Panc1 (cell line): ENCODE data around the gene INPP5E. TPM values are rescaled to one million over a fixed set of nuclear protein-coding genes. Genes with fewer than 3 reads are reported as not detected.

Experiments
- ATAC-seq: fragments of 200-7000 bp; cut with Tn5 transposase; 2 replicates; pipeline ENCODE4 v1.9.1; 2020; ENCODE audit warnings: mild to moderate bottlenecking, moderate library complexity
- BruUV-seq: library from RNA; stranded (reverse); fragments of 400-500 nt; replicated peaks from 2 replicates; lab custom pipeline; 2021; lab: Mats Ljungman, UMichigan
- CTCF ChIA-PET: fragments of 300-600 bp; sonication (Branson Sonifier 250); formaldehyde crosslinking; loops from one replicate; lab custom pipeline; 2022; ENCODE audit warnings: antibody characterized with exemption; lab: Charles Lee
- POLR2A ChIA-PET: fragments of 300-600 bp; sonication (Branson Sonifier 250); formaldehyde crosslinking; loops from one replicate; lab custom pipeline; 2022; ENCODE audit warnings: antibody characterized with exemption; lab: Charles Lee
- DNase-seq: peaks from one replicate; pipeline ENCODE4 v3.0.0-alpha.2; 2010; ENCODE audit warnings: low read depth, low spot score
- H3K27ac ChIP-seq: 2 replicates; pipeline ENCODE4 v1.5.1; 2011; ENCODE audit warnings: mild to moderate bottlenecking, low read length, inconsistent platforms
- H3K27me3 ChIP-seq: fragments of 200-500 bp; sonication (Bioruptor generic); 2 replicates; pipeline ENCODE4 v1.6.0; 2014; ENCODE audit warnings: low read length, inconsistent platforms; ENCODE audit not compliant: control insufficient read depth, insufficient read depth
- H3K36me3 ChIP-seq: fragments of 200-500 bp; sonication (Bioruptor generic); 2 replicates; pipeline ENCODE4 v1.5.1; 2014; ENCODE audit warnings: inconsistent platforms, mild to moderate bottlenecking, low read length, moderate library complexity; ENCODE audit not compliant: control insufficient read depth, insufficient read depth
- H3K4me1 ChIP-seq: 2 replicates; pipeline ENCODE4 v1.5.1; 2011; ENCODE audit warnings: inconsistent platforms, mild to moderate bottlenecking, low read length, moderate library complexity; ENCODE audit not compliant: control insufficient read depth, insufficient read depth
- H3K4me3 ChIP-seq, 2 experiments: 2 replicates each; pipeline ENCODE4 v1.5.1; 2011 to 2012; ENCODE audit warnings: low read depth in 2 of 2, low read length in 2 of 2, mild to moderate bottlenecking in 2 of 2, inconsistent platforms in 1 of 2, moderate library complexity in 1 of 2
- H3K9me3 ChIP-seq: fragments of 200-500 bp; sonication (Bioruptor generic); 2 replicates; pipeline ENCODE4 v1.5.1; 2014; ENCODE audit warnings: low read depth, mild to moderate bottlenecking, inconsistent platforms, low read length, moderate library complexity; ENCODE audit not compliant: control insufficient read depth, insufficient read depth
- CTCF ChIP-seq: fragments of 450-650 bp; IDR thresholded peaks from 2 replicates; pipeline ENCODE4 v1.5.1; 2017; ENCODE audit warnings: mild to moderate bottlenecking
- POLR2AphosphoS5 ChIP-seq: IDR thresholded peaks from 2 replicates; pipeline ENCODE4 v1.6.1; 2012; ENCODE audit warnings: mild to moderate bottlenecking, low read depth, low read length, moderate library complexity
- REST ChIP-seq, 2 experiments: IDR thresholded peaks; 2 replicates each; pipeline ENCODE4 v1.6.1; 2011 to 2012; ENCODE audit warnings: low read depth in 2 of 2, control low read depth in 1 of 2, low read length in 1 of 2, mild to moderate bottlenecking in 1 of 2, moderate library complexity in 1 of 2; ENCODE audit not compliant: insufficient read depth in 1 of 2
- SIN3A ChIP-seq: IDR thresholded peaks from 2 replicates; pipeline ENCODE4 v1.6.1; 2012; ENCODE audit warnings: low read depth, mild to moderate bottlenecking, low read length, moderate library complexity, borderline replicate concordance; ENCODE audit not compliant: insufficient read depth
- TCF7L2 ChIP-seq: IDR thresholded peaks from 2 replicates; pipeline ENCODE4 v1.6.1; 2011; ENCODE audit warnings: mild to moderate bottlenecking, low read depth, low read length, inconsistent platforms
- in situ Hi-C: cut with HindIII; loops from 2 replicates; pipeline ENCODE4 v1.10.0; 2016; ENCODE audit warnings: low sequenced_read_pairs, low pct_unique_long_range_greater_than_20kb
- intact Hi-C: fragments of 100-400 bp; cut with micrococcal nuclease; formaldehyde crosslinking; loops from one replicate; pipeline ENCODE4 v1.10.0; 2022; ENCODE audit not compliant: unreplicated experiment
- total RNA-seq: library from RNA; stranded (reverse); gene quantifications from one replicate; pipeline ENCODE4 v1.2.1, GENCODE V29; 2021; ENCODE audit not compliant: unreplicated experiment

INPP5E gene
- total RNA-seq, 1 experiment from 2014 or later = 14.1 TPM

GRCh38 chr9:136455043-136456002, 15.7 kb upstream of the INPP5E start:
- Histone ChIP-seq H3K9me3 (no peaks in the 10 kb centered on the region), H3K27ac (no peak overlapping the region), H3K4me3 (no peak overlapping the region), H3K4me1 (no peaks in the 10 kb centered on the region), H3K27me3 (no peaks in the 10 kb centered on the region), H3K36me3 (peaks cover 5% of the 10 kb centered on the region)
- in situ Hi-C loops (no loop called here), intact Hi-C loops (no loop called here)
- no peak for TF ChIP-seq TCF7L2
- TF ChIP-seq POLR2AphosphoS5 = no peak
- CTCF ChIA-PET = no interaction called here
- peak; percentile 43; the same call in 1 of the 2 replicates for ATAC-seq
- POLR2A ChIA-PET = no interaction called here
- DNase-seq = no peak
- BruUV-seq = no TSS peak

GRCh38 chr9:136454026-136454796, 14.6 kb upstream of the INPP5E start:
- ChIA-PET POLR2A (no interaction called here), CTCF (interaction anchor here (0.5 kb wide), 1 partner anchor 187 kb away, joined by 4 read pairs; no protein-coding TSS in a partner anchor)
- no TSS peak for BruUV-seq
- DNase-seq = no peak
- no peak for TF ChIP-seq CTCF
- TF ChIP-seq REST (IDR thresholded peaks at IDR 0.05; ENCODE audit: insufficient read depth in 1 of 2, low read depth in 2 of 2, low read length in 1 of 2) = no peak
- TF ChIP-seq SIN3A = no peak
- no peak for TF ChIP-seq TCF7L2
- no peak for TF ChIP-seq POLR2AphosphoS5
- no peak overlapping the region for H3K27ac ChIP-seq
- peaks cover 3% of the 10 kb centered on the region for H3K36me3 ChIP-seq
- no peak for ATAC-seq
- intact Hi-C loops (no loop called here), in situ Hi-C loops (no loop called here)
- no peak overlapping the region for H3K4me3 ChIP-seq
- H3K9me3 ChIP-seq = no peaks in the 10 kb centered on the region
- H3K27me3 ChIP-seq = no peaks in the 10 kb centered on the region
- H3K4me1 ChIP-seq = no peaks in the 10 kb centered on the region
